SK-N-SH treated with all-trans-retinoic acid at 6 μM for 48 hours (cell line): ENCODE data around the gene TCEA2.

Source experiments
- ZFP3 ChIP-seq: fragments of 250-450 bp; sonication (Bioruptor Pico); IDR thresholded peaks from 2 replicates; pipeline ENCODE4 v1.5.0; 2020; ENCODE audit warnings: mild to moderate bottlenecking, moderate library complexity
- ZNF8 ChIP-seq: fragments of 450-650 bp; formaldehyde crosslinking; IDR thresholded peaks from 2 replicates; pipeline ENCODE4 v1.5.0; 2020; ENCODE audit warnings: mild to moderate bottlenecking, moderate library complexity
- TF ChIP-seq, protein P1 (sequence below): fragments of 250-450 bp; sonication (Bioruptor Pico); IDR thresholded peaks from 2 replicates; pipeline ENCODE4 v1.5.1; 2020; ENCODE audit warnings: low read depth, mild to moderate bottlenecking, moderate library complexity
- TF ChIP-seq, protein P2 (sequence below): fragments of 250-450 bp; sonication (Bioruptor Pico); IDR thresholded peaks from 2 replicates; pipeline ENCODE4 v1.5.1; 2021; ENCODE audit warnings: mild to moderate bottlenecking, moderate library complexity

DNA sequence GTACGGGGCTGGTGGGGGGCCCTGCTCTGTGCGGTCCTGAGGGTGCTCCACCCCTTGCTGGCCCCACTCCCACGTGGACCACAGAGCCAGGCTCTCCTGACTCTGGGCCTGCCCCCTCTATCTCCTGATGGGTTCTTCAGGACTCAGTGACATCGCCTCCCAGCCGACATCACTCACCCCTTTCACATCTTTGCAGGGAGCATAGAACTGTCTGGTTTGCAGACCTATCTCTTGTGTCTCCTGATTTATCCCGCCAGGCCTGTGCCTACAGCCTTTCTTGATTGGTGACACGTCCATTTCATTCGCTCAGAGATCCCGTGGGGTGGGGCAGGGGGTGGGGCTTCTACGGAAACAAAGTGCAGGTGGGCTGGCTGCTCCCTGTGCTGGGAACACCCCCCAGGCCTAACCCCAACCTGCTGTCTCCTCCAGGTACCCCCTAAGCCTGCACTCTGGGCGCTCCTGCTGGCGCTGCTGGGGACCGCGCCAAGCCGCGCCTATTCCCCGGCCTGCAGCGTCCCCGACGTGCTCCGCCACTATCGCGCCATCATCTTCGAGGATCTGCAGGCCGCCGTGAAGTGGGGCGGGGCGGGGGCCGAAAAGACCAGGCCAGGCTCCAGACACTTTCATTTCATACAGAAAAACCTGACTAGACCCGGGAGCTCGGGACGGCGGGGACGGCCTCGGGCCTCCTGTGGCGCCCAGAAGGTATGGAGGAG is 25.3 kb upstream of the TCEA2 start:
- TF ChIP-seq ZNF8 (CRISPR knock-in tag) = no peak
- TF ChIP-seq, protein P1, sequence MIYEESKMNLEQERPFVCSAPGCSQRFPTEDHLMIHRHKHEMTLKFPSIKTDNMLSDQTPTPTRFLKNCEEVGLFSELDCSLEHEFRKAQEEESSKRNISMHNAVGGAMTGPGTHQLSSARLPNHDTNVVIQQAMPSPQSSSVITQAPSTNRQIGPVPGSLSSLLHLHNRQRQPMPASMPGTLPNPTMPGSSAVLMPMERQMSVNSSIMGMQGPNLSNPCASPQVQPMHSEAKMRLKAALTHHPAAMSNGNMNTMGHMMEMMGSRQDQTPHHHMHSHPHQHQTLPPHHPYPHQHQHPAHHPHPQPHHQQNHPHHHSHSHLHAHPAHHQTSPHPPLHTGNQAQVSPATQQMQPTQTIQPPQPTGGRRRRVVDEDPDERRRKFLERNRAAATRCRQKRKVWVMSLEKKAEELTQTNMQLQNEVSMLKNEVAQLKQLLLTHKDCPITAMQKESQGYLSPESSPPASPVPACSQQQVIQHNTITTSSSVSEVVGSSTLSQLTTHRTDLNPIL (CRISPR knock-in tag) = no peak
- TF ChIP-seq, protein P2, sequence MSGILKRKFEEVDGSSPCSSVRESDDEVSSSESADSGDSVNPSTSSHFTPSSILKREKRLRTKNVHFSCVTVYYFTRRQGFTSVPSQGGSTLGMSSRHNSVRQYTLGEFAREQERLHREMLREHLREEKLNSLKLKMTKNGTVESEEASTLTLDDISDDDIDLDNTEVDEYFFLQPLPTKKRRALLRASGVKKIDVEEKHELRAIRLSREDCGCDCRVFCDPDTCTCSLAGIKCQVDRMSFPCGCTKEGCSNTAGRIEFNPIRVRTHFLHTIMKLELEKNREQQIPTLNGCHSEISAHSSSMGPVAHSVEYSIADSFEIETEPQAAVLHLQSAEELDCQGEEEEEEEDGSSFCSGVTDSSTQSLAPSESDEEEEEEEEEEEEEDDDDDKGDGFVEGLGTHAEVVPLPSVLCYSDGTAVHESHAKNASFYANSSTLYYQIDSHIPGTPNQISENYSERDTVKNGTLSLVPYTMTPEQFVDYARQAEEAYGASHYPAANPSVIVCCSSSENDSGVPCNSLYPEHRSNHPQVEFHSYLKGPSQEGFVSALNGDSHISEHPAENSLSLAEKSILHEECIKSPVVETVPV (CRISPR knock-in tag) = no peak
- TF ChIP-seq ZFP3 (CRISPR knock-in tag) = no peak
